Stimulated activated CD8-positive, alpha-beta memory T cell treated with anti-CD3 and anti-CD28 coated beads, Interleukin-12 subunit alpha, Interleukin-12 subunit beta, amount 100 ng/mL, for 4 hours (primary cell): Measurements from ENCODE around the gene DMXL1.
A peak's percentile ranks its signal among the peaks of the same experiment; 100 is the strongest.

Source experiments
- DNase-seq: peaks from one replicate; pipeline ENCODE4 v3.0.0-alpha.2; 2020; ENCODE audit warnings: low read depth

The DMXL1 gene, protein sequence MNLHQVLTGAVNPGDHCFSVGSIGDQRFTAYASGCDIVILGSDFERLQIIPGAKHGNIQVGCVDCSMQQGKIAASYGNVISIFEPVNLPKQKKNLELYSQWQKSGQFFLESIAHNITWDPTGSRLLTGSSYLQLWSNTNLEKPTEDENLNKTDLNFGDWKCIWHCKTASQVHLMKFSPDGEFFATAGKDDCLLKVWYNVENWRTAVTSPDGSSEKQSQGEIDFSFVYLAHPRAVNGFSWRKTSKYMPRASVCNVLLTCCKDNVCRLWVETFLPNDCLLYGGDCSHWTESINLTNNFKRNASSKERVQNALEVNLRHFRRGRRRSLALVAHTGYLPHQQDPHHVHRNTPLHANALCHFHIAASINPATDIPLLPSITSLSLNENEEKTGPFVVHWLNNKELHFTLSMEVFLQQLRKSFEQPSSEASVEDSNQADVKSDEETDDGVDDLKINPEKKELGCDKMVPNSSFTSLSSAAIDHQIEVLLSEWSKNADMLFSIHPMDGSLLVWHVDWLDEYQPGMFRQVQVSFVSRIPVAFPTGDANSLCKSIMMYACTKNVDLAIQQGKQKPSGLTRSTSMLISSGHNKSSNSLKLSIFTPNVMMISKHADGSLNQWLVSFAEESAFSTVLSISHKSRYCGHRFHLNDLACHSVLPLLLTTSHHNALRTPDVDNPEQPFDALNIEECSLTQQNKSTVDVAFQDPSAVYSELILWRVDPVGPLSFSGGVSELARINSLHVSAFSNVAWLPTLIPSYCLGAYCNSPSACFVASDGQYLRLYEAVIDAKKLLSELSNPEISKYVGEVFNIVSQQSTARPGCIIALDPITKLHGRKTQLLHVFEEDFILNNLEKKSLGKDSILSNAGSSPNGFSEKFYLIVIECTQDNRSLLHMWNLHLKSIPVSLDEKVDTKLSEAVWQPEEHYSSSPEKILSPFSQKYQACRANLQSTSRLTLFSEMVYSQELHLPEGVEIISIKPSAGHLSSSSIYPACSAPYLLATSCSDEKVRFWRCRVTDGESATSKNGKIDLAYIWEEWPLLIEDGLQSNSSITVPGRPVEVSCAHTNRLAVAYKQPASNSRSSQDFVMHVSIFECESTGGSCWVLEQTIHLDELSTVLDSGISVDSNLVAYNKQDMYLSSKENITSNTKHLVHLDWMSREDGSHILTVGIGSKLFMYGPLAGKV (N-terminal part only)

GRCh38 chr5:119070828-119071560, at the start of gene DMXL1:
TSS of gene DMXL1 (plus strand) at chr5:119071087. CDS start at chr5:119071570, 483 bp downstream.
- peak; percentile 91 for DNase-seq

DNA sequence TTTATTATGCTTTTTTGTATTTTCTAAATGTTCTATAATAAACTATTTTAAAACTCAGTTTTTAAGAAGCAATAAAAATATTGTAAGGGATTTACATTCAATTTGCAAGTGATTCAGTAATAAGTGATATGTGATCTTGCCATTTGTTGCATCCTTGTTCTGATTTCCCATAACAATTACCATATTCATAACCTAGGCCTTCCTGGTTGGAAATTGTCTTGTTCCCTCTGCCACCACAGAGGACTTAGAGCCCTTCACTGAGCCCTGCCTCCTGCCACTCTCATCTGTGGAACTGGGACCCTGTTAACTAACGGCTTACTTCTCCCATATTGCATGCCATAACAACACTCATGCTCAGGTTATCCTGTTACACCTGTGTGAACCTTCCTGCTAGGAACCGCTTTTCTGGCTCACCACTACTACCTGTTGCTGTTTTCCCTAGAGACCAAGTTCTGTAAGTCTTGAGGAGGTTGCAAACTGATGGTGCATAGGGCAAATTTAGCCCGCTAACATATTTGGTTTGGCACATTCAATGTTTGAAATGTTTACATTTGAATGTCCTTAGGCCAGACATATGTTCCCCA, 49.6 kb upstream of the DMXL1 start:
- no peak for DNase-seq

DNA sequence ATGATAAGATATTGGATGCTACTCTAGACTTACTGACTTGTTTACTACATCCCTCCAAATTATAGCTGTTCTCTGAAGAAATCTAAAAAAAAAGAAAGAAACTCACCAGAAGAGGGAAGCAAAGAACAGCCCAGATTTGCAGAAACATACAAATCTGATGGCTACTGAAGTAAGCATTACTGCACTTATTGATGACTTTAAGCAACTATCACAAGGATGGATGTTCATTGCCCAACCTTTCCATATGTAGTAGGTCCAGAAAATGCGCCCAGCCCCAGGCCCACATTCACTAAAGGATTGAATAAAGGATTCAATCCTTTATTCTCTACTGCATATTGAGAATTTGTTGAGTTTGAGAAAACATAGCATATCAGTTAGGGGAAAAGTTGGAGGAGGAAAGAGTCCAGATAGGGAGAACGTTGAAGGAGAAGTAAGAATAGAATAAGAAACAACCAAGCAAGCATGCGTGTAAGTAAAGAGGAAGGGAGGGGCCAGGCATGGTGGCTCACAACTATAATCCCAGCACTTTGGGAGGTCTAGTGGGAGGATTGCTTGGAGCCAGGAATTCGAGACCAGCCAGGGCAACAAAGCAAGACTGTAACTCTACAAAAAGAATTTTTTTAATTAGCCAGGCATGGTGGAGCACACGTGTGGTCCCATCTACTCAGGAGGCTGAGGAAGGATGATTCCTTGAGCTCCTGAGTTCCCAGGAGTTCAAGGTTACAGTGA, 48.7 kb upstream of the DMXL1 start:
- no peak for DNase-seq

DNA sequence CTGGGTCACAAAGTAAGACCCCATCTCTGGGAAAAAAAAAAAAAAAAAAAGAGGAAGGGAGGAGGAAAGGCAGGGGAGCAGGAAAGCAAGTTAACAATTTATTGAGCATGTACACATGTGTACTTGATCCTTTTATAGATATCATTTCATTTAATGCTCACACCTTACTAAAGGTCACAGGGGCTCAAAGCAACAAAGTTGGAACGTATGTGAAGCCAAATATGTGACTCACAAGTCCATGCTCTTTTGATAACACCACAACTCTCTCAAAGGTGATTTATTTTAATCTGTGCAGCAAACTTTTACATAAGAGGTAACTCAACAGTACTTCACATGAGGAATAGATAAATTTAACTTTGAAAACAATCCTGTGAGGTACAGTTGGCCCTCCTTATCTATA, 48.1 kb upstream of the DMXL1 start:
- no peak for DNase-seq

GRCh38 chr5:119028575-119028974, 42.3 kb upstream of the DMXL1 start:
- no peak for DNase-seq

DNA sequence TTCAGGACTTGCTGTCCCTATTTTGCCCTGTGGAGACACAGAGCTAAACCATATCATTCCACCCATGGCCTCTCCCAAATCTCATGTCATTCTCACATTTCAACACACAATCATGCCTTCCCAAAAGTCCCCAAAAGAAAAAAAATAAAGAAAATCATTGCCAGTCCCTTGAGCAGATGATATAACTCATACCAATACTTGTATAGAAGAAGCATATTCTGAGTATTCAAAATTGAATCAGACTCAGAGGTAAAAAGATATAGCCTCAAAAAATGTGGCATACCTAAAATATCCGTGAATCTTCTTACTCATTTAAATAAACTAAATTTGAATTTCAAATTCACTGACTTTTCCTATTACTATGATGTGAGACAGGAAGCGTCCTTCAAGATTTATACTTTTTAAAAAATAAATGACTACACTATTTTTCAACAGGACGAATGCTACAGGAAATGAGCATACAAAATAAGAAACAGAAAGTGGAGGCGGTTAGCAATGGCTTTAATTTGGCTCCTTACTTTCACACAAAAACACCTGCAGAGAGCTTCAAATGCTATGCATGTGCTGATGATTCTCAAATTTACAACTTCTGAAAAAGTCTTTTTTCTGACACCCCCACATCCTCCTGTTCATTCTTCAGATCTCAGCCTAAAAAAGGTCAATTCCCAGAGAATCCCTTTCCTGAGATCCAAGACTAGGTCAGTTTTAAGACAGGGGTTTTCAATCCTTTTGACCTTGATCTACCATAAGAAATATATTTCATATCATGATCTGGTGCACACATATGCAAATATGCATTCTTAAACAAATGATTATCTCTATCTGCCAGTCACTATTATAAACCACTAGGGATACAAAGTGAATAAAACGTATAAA, 39.6 kb upstream of the DMXL1 start:
- DNase-seq: no peak

DNA sequence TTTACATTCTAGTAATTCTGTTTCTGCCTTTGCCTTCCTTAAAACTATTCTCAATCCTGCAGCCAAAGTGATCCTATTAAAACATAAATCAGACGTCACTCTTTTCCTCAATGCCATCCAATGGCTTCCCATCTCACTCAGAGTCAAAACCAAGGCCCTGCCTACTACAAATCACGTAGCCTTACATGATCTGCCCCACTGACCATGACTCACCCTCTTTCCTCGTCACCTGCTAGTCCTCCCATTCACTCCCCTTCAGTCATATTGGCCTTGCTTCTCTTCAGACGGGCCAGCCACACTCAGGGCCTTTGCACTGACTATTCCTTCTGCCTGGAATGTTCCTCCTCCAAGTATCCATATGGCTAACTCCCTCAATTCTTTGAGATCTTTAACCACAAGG, 39.0 kb upstream of the DMXL1 start:
- DNase-seq: no peak

- no peak for DNase-seq
These were observed 38.2 kb upstream of the DMXL1 start for GRCh38 chr5:119032656-119033055.

DNA sequence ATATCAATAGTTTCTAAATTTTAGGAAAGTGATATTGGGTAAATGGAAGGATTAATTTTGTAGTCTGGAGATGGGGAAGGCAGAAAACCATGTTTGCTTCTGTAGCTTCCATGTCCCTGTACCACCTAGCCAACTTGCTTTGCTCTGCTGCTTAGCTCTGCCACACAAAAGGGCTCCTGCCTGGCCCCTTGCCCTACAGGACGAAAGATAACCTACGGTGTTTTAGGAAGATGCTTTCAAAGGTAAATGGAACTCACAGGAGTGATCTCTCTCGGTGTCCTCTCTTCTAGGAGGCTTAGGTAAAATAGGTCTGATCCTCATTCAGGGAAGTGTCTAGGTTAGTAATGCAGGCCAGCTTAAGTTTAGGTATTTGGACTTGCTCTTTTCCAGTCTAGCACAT, 37.8 kb upstream of the DMXL1 start:
- no peak for DNase-seq

GRCh38 chr5:119036101-119036762, 34.7 kb upstream of the DMXL1 start:
- no peak for DNase-seq

GRCh38 chr5:119037496-119038215, 33.2 kb upstream of the DMXL1 start:
- no peak for DNase-seq

DNA sequence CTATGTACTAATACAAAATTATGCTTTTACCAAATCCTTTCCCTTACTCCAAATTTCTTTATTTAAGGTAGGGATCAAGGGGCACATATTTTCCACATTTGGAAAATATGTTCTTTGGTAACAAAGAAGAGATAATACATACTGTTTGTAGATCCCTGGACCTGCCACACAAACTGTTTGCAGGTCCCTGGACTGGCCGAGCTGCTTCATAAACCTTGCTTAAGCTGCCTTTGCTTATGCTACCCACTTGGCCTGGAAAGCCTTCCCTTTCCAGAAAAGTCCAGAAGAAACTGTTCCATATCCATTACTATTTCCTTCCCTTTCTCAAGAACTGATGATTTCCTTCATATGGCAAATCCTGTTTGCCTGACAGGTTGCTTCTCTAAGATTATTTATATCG, 22.6 kb upstream of the DMXL1 start:
- no peak for DNase-seq

DNA sequence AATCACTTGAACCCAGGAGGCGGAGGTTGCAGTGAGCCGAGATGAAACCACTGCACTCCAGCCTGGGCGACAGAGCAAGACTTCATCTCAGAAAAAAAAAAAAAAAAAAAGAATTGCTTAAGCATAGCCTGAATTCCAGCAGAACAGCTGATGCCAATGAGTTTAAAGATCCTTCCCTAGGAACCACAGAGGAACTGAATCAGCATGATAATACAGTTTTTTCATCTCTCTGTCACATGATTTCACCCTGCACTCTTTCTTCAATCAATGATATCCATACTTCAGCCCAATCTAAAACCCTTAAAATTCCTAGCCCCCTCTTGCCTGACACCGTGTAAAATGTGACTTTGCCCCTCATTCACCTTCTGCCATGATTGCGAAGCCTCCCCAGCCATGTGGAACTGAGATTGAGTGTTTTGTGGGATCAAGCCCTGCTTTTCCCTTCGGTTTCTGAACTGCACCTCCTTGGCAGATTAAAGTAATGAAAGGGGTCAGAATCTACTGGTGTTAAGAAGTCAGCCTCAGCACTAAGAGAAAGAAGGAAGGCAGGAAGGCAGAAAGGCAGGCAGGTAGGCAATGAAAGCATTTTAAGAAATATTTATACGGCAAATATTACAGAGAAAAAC, 20.9 kb upstream of the DMXL1 start:
- DNase-seq: no peak

DNA sequence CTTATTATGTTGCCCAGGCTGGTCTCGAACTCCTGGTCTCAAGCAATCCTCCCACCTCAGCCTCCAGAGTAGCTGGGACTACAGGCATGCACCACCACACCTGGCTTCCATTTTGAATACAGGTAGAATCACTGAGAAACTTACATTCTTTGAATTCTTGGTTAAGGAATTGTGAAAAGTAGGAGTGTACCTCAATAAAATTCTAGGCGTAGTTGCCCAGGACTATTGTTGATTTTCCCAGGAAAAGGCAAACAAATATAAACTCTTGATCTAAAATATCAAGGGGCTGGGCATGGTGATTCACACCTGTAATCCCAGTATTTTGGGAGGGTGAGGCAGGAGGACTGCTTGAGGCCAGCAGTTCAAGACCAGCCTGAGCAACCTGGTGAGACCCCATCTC, 16.8 kb upstream of the DMXL1 start:
- no peak for DNase-seq

DNA sequence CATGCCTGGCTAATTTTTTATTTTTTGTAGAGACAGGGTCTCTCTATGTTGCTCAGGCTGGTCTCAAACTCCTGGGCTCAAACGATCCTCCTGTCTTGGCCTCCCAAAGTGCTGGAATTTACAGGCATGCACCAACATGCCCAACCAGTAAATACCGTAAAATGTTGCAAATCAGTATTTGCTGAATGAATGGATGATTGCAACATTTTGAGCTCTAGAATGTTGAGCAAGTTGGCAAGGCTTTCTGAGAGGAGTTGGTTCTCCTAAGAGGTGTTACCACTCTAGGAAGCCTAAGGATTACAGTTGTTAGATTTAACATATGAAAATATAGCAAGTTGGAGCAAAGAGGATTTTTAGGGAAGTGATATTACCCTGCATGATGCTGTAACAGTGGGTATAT, 15.6 kb upstream of the DMXL1 start:
- no peak for DNase-seq

- no peak for DNase-seq
These were observed 11.8 kb upstream of the DMXL1 start for GRCh38 chr5:119058979-119059529.

DNA sequence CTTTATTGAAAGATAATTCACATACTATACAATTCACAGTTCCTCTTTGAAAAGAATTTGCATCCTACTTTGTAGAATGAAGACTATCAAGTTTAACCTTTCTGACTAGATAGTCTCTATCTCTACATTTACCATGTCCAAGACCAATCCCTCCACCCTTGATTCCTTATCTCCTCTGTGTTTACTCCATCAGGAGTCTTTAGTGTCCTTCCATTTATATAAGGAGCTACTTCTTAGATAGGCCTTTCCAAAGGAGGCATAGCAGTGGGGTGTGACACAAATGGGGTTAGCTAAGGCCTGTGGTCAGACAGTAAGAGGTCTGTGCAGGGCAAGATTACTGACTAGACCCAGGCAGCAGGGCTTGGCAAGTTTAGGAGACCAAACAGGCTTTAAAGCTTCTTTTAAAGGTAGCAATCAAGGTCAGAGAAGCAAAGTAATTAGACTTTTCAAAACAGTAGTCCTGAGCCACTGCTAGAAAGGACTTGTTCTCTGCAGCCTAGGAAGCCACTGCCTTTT, 11.1 kb upstream of the DMXL1 start:
- no peak for DNase-seq
